WI38 (cell line): ENCODE data around the gene GLCE.

Source experiments
- H3K4me3 ChIP-seq: 2 replicates; pipeline ENCODE4 v1.5.1; 2011; ENCODE audit warnings: low read depth, mild to moderate bottlenecking, control low read depth, low read length
- TF ChIP-seq, protein P1 (sequence below): IDR thresholded peaks from 2 replicates; pipeline ENCODE4 v1.5.1; 2012; ENCODE audit warnings: low read depth, mild to moderate bottlenecking, control low read depth, low read length

Gene GLCE

DNA sequence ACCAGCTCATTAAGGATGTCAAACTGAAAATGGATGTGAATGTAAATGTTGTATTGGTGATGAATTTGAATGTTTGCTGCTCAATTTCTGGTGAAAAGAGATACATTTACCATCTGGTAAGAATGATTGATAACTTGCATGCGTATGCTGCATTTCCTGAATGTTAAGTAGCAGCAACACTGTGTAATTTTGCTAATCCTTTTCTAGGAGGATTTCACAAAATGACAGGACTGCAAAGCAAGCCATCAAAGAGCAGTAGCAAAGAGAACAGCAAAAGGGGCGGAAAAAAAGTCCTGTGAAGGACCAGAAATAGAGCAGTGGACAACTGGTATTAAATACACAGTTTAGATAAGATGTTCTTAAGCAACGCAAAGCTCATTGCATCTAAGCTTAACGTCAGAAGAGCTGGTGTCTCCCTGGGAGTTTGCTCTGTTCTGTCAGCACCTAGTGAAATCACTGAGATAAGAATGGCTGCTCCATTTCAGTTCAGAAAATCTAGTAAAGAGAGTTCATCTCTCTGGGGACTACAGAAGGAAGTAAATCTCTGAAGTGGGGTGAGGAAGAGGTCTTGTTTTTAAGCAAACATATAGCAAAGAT is 114.7 kb downstream of the GLCE start:
- no peak overlapping the region for H3K4me3 ChIP-seq
- TF ChIP-seq, protein P1, sequence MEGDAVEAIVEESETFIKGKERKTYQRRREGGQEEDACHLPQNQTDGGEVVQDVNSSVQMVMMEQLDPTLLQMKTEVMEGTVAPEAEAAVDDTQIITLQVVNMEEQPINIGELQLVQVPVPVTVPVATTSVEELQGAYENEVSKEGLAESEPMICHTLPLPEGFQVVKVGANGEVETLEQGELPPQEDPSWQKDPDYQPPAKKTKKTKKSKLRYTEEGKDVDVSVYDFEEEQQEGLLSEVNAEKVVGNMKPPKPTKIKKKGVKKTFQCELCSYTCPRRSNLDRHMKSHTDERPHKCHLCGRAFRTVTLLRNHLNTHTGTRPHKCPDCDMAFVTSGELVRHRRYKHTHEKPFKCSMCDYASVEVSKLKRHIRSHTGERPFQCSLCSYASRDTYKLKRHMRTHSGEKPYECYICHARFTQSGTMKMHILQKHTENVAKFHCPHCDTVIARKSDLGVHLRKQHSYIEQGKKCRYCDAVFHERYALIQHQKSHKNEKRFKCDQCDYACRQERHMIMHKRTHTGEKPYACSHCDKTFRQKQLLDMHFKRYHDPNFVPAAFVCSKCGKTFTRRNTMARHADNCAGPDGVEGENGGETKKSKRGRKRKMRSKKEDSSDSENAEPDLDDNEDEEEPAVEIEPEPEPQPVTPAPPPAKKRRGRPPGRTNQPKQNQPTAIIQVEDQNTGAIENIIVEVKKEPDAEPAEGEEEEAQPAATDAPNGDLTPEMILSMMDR: no peak

DNA sequence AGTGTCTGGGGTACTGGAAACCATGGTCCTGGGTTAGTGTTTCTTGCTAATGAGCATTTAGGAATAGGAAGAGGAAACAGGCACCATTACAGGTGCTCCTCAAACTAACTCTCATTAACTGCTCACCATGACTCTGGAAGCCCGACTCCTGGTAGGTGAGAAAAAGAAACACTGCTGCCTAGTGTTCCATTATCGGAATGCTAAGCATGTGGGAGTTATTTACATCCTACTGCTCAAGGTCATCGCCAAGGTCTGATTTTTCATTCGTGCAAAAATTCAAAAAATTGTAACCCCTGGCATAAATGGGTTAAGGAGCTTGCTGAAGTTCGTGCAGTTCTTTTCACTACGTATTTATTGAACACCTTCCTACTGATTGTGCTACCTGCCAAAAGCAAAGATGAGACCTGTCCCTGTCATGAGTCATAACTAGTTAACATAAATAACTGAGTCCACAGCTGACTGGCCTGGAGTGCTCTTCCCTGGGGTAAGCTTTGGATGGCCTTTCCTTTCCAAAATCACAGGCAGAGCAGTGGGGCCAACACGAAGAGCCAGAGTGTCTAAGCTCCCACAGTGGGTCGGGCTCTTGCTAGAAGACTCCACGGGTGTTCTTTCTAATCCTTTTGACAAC is 115.6 kb downstream of the GLCE start:
- H3K4me3 ChIP-seq: no peak overlapping the region
- TF ChIP-seq, protein P1: no peak

DNA sequence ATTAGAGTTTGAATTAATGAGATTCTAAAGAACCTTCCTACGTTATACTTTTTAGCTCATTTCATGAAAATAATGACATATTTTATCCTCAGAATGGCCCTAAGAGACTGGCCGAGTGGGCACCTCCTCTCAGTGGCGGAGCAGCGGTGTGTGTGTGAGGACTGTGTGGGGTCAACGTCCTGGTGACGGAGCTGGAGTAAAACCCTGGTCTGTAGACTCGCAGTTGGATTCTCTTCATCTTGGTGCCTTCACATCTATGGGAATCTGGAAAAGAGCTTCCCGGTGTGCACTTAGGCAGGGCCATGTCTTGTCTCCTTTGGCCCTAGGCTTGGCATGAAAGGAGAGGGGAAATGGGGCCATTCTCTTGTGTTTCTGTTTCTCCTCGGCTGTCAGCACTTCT is 116.9 kb downstream of the GLCE start:
- TF ChIP-seq, protein P1: no peak
- no peak overlapping the region for H3K4me3 ChIP-seq

DNA sequence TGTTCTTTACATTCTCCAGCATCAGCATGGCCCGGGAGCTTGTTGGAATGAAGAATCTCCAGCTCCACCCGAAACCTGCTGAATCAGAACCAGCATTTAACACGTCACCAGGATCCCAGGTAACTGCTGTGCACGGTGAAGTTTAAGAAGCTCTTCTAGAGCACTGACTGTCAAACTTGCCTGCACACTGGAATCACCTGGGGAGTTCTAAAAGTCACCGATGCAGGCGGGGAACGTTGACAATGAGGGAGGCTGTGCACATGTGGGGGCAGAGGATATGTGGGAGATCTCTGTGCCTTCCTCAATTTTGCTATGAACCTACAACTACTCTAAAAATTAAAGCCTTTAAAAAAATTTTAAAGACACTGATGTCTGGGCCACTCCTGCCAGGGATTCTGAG is 119.2 kb downstream of the GLCE start:
- TF ChIP-seq, protein P1: no peak
- no peak overlapping the region for H3K4me3 ChIP-seq

DNA sequence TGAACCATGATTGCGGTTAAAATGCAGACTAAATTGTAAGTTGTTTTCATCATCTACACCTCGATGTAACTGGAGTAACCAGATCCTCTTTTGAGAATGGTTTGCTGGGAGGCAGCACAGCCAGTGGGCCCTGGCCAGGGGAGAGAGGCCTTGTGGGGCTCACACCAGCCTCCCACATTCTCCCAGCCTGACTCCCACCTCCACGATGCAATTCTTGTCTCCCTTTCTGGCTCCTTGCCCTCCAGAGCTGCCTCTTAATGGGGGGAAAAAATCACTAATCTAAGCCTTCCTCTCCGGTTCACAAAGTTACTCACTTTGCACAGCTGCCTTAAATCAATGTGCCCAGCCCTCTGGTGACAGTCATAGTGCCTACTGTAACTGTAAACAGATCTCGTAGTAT is 120.3 kb downstream of the GLCE start:
- TF ChIP-seq, protein P1: no peak
- H3K4me3 ChIP-seq: no peak overlapping the region

DNA sequence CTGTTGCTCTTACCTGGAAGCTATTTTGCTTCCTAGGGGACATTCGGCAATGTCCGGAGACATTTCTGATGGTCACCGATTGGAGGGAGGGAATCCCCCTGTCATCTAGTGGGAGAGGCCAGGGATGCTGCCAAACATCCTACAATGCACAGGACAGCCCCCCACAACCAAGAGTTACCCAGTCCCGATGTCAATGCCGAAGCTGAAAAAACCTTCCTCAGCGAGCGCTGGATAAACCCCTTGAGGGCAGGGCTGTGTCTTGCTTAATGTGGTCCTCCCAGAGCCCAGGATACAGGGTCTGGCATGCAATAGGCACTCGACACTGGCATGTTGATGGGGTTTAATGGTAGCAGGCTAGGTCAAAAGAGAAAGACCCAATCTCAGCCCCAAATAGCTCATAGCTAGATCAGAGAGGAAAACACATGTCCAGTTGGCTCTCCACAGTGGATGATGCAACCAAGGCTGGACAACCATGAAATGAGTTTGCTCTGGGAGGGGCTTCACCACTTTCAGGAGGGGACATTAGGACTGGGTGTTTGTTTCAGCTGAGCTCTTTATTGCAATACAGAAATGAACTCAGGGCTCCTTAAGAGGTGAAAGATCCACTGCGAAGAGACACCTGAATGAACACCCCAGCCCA is 121.8 kb downstream of the GLCE start:
- TF ChIP-seq, protein P1: no peak
- no peak overlapping the region for H3K4me3 ChIP-seq

DNA sequence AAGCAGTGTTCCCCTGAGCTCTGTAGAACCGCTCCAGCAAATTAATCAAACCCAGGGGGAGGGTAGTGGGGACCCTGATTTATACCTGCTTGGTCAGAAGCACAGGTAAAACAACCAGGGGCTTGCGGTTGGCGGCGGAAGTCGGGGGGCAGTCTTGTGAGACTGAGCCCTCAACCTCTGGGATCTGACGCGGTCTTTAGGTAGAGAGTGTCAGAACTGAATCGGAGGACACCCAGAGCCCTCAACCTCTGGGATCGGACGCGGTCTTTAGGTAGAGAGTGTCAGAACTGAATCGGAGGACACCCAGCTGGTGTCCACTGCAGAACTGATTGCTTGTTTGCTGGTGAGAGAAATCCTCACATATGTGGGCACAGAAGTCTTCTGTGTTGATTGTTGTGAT is 125.4 kb downstream of the GLCE start:
- no peak overlapping the region for H3K4me3 ChIP-seq
- TF ChIP-seq, protein P1: no peak
